Thyroid gland (tissue), 4 donors: ENCODE results near the gene PKNOX2.

ENCODE experiments used
- POLR2A ChIP-seq, 2 donors: fragments of 450-650 bp; IDR thresholded peaks; one replicate each; pipeline ENCODE4 v1.6.1; 2017; ENCODE audit warnings: antibody characterized with exemption in 2 of 2, mild to moderate bottlenecking in 2 of 2, moderate library complexity in 1 of 2
- TF ChIP-seq, protein P1 (sequence below), 6 experiments: fragments of 200-600 bp in 3 of 6; fragments of 450-650 bp in 3 of 6; sonication (generic) in 3 of 6; IDR thresholded peaks; one replicate each; pipeline ENCODE4 v1.5.1; 2016 to 2019; ENCODE audit warnings: antibody characterized with exemption in 6 of 6, mild to moderate bottlenecking in 2 of 6, inconsistent platforms in 1 of 6, moderate library complexity in 1 of 6

- no peak for TF ChIP-seq POLR2A (IDR thresholded peaks at IDR 0.05)
- TF ChIP-seq, protein P1, sequence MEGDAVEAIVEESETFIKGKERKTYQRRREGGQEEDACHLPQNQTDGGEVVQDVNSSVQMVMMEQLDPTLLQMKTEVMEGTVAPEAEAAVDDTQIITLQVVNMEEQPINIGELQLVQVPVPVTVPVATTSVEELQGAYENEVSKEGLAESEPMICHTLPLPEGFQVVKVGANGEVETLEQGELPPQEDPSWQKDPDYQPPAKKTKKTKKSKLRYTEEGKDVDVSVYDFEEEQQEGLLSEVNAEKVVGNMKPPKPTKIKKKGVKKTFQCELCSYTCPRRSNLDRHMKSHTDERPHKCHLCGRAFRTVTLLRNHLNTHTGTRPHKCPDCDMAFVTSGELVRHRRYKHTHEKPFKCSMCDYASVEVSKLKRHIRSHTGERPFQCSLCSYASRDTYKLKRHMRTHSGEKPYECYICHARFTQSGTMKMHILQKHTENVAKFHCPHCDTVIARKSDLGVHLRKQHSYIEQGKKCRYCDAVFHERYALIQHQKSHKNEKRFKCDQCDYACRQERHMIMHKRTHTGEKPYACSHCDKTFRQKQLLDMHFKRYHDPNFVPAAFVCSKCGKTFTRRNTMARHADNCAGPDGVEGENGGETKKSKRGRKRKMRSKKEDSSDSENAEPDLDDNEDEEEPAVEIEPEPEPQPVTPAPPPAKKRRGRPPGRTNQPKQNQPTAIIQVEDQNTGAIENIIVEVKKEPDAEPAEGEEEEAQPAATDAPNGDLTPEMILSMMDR (IDR thresholded peaks at IDR 0.05) = no peak
Measured at GRCh38 chr11:125460275-125460674, 295.7 kb downstream of the PKNOX2 start.
